22Rv1 (cell line): Measurements from ENCODE around the gene TIMM17A.
A peak's percentile ranks its signal among the peaks of the same experiment; 100 is the strongest.

Source experiments
- CTCF ChIP-seq: fragments of 450-650 bp; IDR thresholded peaks from 2 replicates; pipeline ENCODE4 v1.5.1; 2017; ENCODE audit warnings: mild to moderate bottlenecking
- ZFX ChIP-seq: fragments of 450-650 bp; IDR thresholded peaks from 2 replicates; pipeline ENCODE4 v1.6.1; 2017; ENCODE audit warnings: antibody characterized with exemption, borderline replicate concordance

- TF ChIP-seq CTCF (peak; percentile 76), ZFX (no peak)
These were observed 50.7 kb downstream of the TIMM17A start for GRCh38 chr1:202005958-202006357.
